ENCODE results near the gene ERGIC3.

GRCh38 chr20:35559042-35559693 is 17.3 kb downstream of the ERGIC3 start:
- TF ChIP-seq EZH2 (IDR thresholded peaks at IDR 0.05; ENCODE audit: borderline replicate concordance, control insufficient read depth, low read depth, low read length) (no peak), HDAC6 (IDR thresholded peaks at IDR 0.05; ENCODE audit: unreplicated experiment) (no peak), CTCF (IDR thresholded peaks at IDR 0.05 in 2 of 3, conservative IDR thresholded peaks at IDR 0.05 in 1 of 3; ENCODE audit: control insufficient read depth in 2 of 3, extremely low read depth in 1 of 3, insufficient read depth in 1 of 3, low read depth in 3 of 3, low read length in 3 of 3) (no peak), NR2C2 (IDR thresholded peaks at IDR 0.05; ENCODE audit: borderline replicate concordance, control insufficient read depth, insufficient read length, low read depth) (no peak), USF2 (IDR thresholded peaks at IDR 0.05; ENCODE audit: borderline replicate concordance, low read depth, low read length) (no peak)

Data from GM12878 (cell line).